Activated CD8-positive, alpha-beta T cell treated with anti-CD3 and anti-CD28 coated beads, Interleukin-2, amount 10 ng/mL, durations not matched to agents 7 days and 5 days (primary cell): Measurements from ENCODE around the gene NFE2L1. TPM values are rescaled to one million over a fixed set of nuclear protein-coding genes. Genes with fewer than 3 reads are reported as not detected.
A peak's percentile ranks its signal among the peaks of the same experiment; 100 is the strongest.
"Not testable (repeated sequence)": the region's sequence is repeated elsewhere in the genome, so short reads cannot be mapped to it uniquely, and the experiment has no call there.

Experiments used
- ATAC-seq: fragments of 150-1000 bp; cut with Tn5 transposase; one replicate; pipeline ENCODE4 v1.10.0; 2021; ENCODE audit warnings: moderate library complexity
- CTCF ChIA-PET: fragments of 350-600 bp; sonication (Branson Sonifier 250); formaldehyde crosslinking; loops from one replicate; lab custom pipeline; 2021; ENCODE audit warnings: antibody characterized with exemption; lab: Charles Lee
- POLR2A ChIA-PET: fragments of 350-600 bp; sonication (Branson Sonifier 250); formaldehyde crosslinking; loops from one replicate; lab custom pipeline; 2021; ENCODE audit warnings: antibody characterized with exemption; lab: Charles Lee
- DNase-seq: peaks from one replicate; pipeline ENCODE4 v3.0.0-alpha.2; 2020
- H3K27ac Mint-ChIP-seq: one replicate; pipeline ENCODE4 v1.8.0; 2021; ENCODE audit warnings: mild to moderate bottlenecking, mixed read lengths
- H3K27me3 Mint-ChIP-seq: one replicate; pipeline ENCODE4 v1.8.0; 2021; ENCODE audit warnings: low read depth, mixed read lengths
- H3K36me3 Mint-ChIP-seq: one replicate; pipeline ENCODE4 v1.8.0; 2021; ENCODE audit warnings: low read depth, mixed read lengths
- H3K4me1 Mint-ChIP-seq: one replicate; pipeline ENCODE4 v1.8.0; 2021; ENCODE audit warnings: low read depth, mixed read lengths
- H3K4me3 Mint-ChIP-seq: one replicate; pipeline ENCODE4 v1.8.0; 2021; ENCODE audit warnings: mild to moderate bottlenecking, mixed read lengths
- H3K9me3 Mint-ChIP-seq: one replicate; pipeline ENCODE4 v1.8.0; 2022; ENCODE audit warnings: mixed read lengths; ENCODE audit not compliant: insufficient read depth
- total RNA-seq, 2 experiments: library from RNA; stranded (reverse); gene quantifications; one replicate each; pipeline ENCODE4 v1.2.3, GENCODE V29; 2021

The NFE2L1 gene
- total RNA-seq, result 10 to 100 TPM; 44.1 to 50.7 TPM

GRCh38 chr17:48047741-48048383 lies at the start of gene NFE2L1:
Gene NFE2L1 (plus strand): TSS chr17:48048359. CDS start chr17:48051119, 2,760 bp downstream.
- Mint-ChIP-seq H3K36me3 (peaks cover 35% of the 10 kb centered on the region), H3K4me3 (peak within 1 kb of the TSS; percentile 97), H3K9me3 (no peaks in the 10 kb centered on the region), H3K27ac (peak within 1 kb of the TSS; percentile 95), H3K4me1 (peaks cover 56% of the 10 kb centered on the region), H3K27me3 (no peaks in the 10 kb centered on the region)
- ATAC-seq (peak; percentile 97), DNase-seq (peak; percentile 100)
- ChIA-PET POLR2A (interaction anchor here (0.7 to 3.9 kb wide), 16 partner anchors 8 to 399 kb away, joined by 3 to 17 read pairs (median 4); partner anchors contain the start of genes CBX1, SNX11 and SP2), CTCF (interaction anchor here (1.0 to 10.9 kb wide), 13 partner anchors 9 to 545 kb away, joined by 3 to 113 read pairs (median 6); partner anchors contain the start of gene CDK5RAP3)

DNA sequence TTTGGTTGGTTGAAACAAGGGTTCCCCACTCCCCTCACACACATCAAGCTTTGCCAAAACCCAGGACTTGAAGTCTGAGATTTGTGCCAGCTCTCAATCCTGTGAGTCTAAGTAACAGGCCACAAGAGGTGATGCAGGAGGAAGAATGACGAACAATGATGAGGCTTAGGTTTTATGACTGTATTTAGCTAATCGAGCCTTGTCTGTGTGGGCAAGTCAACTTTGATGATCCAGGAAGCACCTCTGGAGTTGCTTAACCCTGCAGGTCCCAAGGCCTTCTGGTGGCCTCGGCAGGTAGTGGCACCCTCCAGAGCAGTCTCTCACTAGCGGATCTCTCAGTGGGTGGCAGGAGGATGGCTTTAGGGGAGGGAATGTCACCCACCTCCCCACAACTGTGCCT lies 48.6 kb upstream of the NFE2L1 start:
- Mint-ChIP-seq H3K27me3 (peaks cover 28% of the 10 kb centered on the region), H3K27ac (no peak overlapping the region), H3K4me3 (no peak overlapping the region), H3K9me3 (no peaks in the 10 kb centered on the region), H3K4me1 (peaks cover 13% of the 10 kb centered on the region), H3K36me3 (no peaks in the 10 kb centered on the region)
- ATAC-seq, result peak; percentile 55
- ChIA-PET CTCF (interaction anchor here (0.7 to 5.7 kb wide), 8 partner anchors 12 to 53 kb away, joined by 3 to 30 read pairs (median 11); partner anchors contain the start of gene CDK5RAP3), POLR2A (interaction anchor here (1.2 kb wide), 1 partner anchor 9 kb away, joined by 3 read pairs; no protein-coding TSS in a partner anchor)
- peak; percentile 34 for DNase-seq

GRCh38 chr17:48001197-48001596 lies 47.0 kb upstream of the NFE2L1 start:
- Mint-ChIP-seq H3K27ac (no peak overlapping the region), H3K9me3 (no peaks in the 10 kb centered on the region), H3K27me3 (peaks cover 30% of the 10 kb centered on the region), H3K4me1 (peaks cover 15% of the 10 kb centered on the region), H3K36me3 (no peaks in the 10 kb centered on the region), H3K4me3 (no peak overlapping the region)
- POLR2A ChIA-PET, result no interaction called here
- CTCF ChIA-PET, result interaction anchor here (1.3 to 5.7 kb wide), 3 partner anchors 10 to 30 kb away, joined by 7 to 30 read pairs (median 20); partner anchors contain the start of gene CDK5RAP3
- ATAC-seq (no peak), DNase-seq (no peak)

DNA sequence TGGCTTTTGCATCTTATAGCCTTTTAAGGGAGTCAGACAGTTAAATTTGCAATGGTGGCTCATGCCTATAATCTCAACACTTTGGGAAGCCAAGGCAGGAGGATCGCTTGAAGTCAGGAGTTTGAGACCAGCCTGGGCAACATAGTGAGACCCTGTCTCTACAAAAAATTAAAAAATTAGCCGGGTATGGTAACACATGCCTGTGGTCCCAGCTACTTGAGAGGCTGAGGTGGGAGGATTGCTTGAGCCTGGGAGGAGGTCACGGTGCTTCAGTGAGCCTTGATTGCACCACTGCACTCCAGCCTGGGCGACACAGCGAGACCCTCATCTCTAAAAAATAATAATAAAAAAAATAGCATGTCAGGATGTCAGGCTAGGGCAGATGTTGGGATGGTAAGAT lies 46.5 kb upstream of the NFE2L1 start:
- DNase-seq, ATAC-seq, POLR2A ChIA-PET, H3K4me3 Mint-ChIP-seq, H3K36me3 Mint-ChIP-seq, H3K27ac Mint-ChIP-seq, H3K9me3 Mint-ChIP-seq: not testable (repeated sequence)
- Mint-ChIP-seq H3K27me3 (peaks cover 29% of the 10 kb centered on the region), H3K4me1 (peaks cover 15% of the 10 kb centered on the region)
- CTCF ChIA-PET, result interaction anchor here (1.3 to 5.7 kb wide), 4 partner anchors 10 to 54 kb away, joined by 6 to 30 read pairs (median 14); partner anchors contain the start of gene CDK5RAP3

GRCh38 chr17:48002266-48002915 lies 45.8 kb upstream of the NFE2L1 start:
- ChIA-PET CTCF (interaction anchor here (1.0 to 5.7 kb wide), 5 partner anchors 9 to 55 kb away, joined by 3 to 30 read pairs (median 7); partner anchors contain the start of gene CDK5RAP3), POLR2A (no interaction called here)
- H3K27me3 Mint-ChIP-seq, result peaks cover 35% of the 10 kb centered on the region
- H3K9me3 Mint-ChIP-seq, result no peaks in the 10 kb centered on the region
- H3K4me1 Mint-ChIP-seq, result peaks cover 15% of the 10 kb centered on the region
- H3K27ac Mint-ChIP-seq, result no peak overlapping the region
- no peak overlapping the region for H3K4me3 Mint-ChIP-seq
- DNase-seq (no peak), ATAC-seq (no peak)
- no peaks in the 10 kb centered on the region for H3K36me3 Mint-ChIP-seq

DNA sequence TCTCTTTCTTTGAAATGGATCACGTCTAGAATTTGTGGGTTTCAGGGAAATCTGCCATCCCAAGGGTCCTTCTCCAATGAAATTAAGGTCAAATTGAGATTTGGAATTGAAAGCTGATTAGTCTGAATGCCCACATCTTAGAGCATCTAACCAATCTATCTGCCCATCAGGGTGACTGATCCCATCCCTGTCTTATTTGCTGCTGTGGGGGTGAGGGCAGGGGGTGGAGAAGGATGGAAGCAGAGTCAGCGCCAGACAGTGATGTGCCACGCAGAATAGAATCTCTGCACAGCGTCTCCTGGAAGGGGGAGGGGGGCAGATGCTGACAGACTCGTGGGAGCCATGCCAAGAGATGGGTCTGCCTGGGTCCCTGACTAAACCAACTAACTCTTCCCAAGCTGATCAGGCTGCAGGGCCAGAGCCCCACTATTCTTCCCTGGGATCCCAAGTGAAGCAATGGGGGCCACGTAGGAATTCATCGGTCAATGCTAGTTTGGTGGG lies 45.2 kb upstream of the NFE2L1 start:
- ATAC-seq (no peak), DNase-seq (no peak)
- no peak overlapping the region for H3K27ac Mint-ChIP-seq
- H3K36me3 Mint-ChIP-seq, result no peaks in the 10 kb centered on the region
- POLR2A ChIA-PET, result no interaction called here
- no peaks in the 10 kb centered on the region for H3K9me3 Mint-ChIP-seq
- H3K27me3 Mint-ChIP-seq, result peaks cover 33% of the 10 kb centered on the region
- CTCF ChIA-PET, result interaction anchor here (1.0 to 5.7 kb wide), 4 partner anchors 8 to 55 kb away, joined by 3 to 30 read pairs (median 5); partner anchors contain the start of gene CDK5RAP3
- no peak overlapping the region for H3K4me3 Mint-ChIP-seq
- H3K4me1 Mint-ChIP-seq, result peaks cover 15% of the 10 kb centered on the region

DNA sequence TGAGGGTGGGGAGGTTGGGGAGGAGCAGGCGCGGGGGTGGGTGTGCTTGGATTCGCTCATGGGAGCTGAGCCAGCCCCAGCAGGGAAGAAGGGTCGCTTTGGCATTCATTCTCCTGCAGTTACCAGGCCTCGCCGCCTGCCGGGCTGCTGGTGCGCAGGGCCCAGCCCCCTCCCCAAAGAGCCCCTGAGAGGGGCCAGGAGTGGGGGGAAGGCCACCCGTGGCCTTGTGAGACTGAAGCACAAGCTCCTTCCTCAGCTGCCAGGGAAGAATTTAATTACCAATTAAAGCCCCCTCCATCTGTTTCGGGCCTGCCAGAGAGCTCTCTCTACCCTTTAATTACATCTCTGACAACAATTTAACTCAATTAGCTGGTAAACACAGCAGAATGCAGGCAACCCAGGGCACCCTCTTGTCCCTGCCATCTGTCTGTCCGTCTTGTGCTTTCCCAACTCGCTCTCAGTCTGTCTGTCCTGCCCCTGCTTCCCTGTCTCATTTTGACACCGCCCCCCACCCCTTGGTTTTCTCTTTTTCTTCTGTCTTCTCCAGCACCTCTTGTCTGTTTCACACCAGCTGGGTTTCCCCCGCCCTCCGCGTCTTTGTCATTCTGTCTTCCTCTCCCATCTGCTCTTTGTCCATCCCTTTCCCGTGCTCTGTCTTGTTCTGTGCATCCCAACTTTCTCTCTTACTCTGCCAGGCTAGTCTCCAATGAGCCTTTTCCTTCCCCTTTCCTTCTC lies 44.6 kb upstream of the NFE2L1 start:
- Mint-ChIP-seq H3K4me1 (peaks cover 15% of the 10 kb centered on the region), H3K27ac (no peak overlapping the region), H3K4me3 (no peak overlapping the region), H3K27me3 (peaks cover 36% of the 10 kb centered on the region), H3K9me3 (no peaks in the 10 kb centered on the region), H3K36me3 (no peaks in the 10 kb centered on the region)
- DNase-seq, result no peak
- no peak for ATAC-seq
- ChIA-PET POLR2A (no interaction called here), CTCF (interaction anchor here (0.9 to 2.0 kb wide), 8 partner anchors 11 to 77 kb away, joined by 3 to 6 read pairs (median 4); partner anchors contain the start of gene CDK5RAP3)

GRCh38 chr17:48004983-48005382 lies 43.2 kb upstream of the NFE2L1 start:
- Mint-ChIP-seq H3K4me3 (no peak overlapping the region), H3K27ac (no peak overlapping the region), H3K9me3 (no peaks in the 10 kb centered on the region), H3K36me3 (no peaks in the 10 kb centered on the region), H3K27me3 (peaks cover 36% of the 10 kb centered on the region), H3K4me1 (peaks cover 10% of the 10 kb centered on the region)
- ChIA-PET CTCF (no interaction called here), POLR2A (no interaction called here)
- DNase-seq (no peak), ATAC-seq (no peak)

- H3K27ac Mint-ChIP-seq, result no peak overlapping the region
- no peaks in the 10 kb centered on the region for H3K36me3 Mint-ChIP-seq
- POLR2A ChIA-PET, result no interaction called here
- CTCF ChIA-PET, result interaction anchor here (1.0 to 2.5 kb wide), 3 partner anchors 11 to 57 kb away, joined by 3 to 14 read pairs (median 7); no protein-coding TSS in a partner anchor
- peaks cover 21% of the 10 kb centered on the region for H3K4me1 Mint-ChIP-seq
- H3K4me3 Mint-ChIP-seq, result no peak overlapping the region
- peaks cover 43% of the 10 kb centered on the region for H3K27me3 Mint-ChIP-seq
- DNase-seq (no peak), ATAC-seq (no peak)
- no peaks in the 10 kb centered on the region for H3K9me3 Mint-ChIP-seq
Observed at GRCh38 chr17:48006936-48007709, 41.0 kb upstream of the NFE2L1 start.

- DNase-seq (no peak), ATAC-seq (no peak)
- Mint-ChIP-seq H3K4me3 (no peak overlapping the region), H3K9me3 (no peaks in the 10 kb centered on the region), H3K4me1 (peaks cover 19% of the 10 kb centered on the region), H3K27ac (no peak overlapping the region), H3K27me3 (peaks cover 46% of the 10 kb centered on the region), H3K36me3 (no peaks in the 10 kb centered on the region)
- CTCF ChIA-PET, result interaction anchor here (1.0 to 3.4 kb wide), 11 partner anchors 8 to 97 kb away, joined by 3 to 30 read pairs (median 4); partner anchors contain the start of genes CDK5RAP3 and SNX11
- POLR2A ChIA-PET, result no interaction called here
Observed at GRCh38 chr17:48010193-48010592, 38.0 kb upstream of the NFE2L1 start.
